ENCODE data around the gene MCOLN1. TPM values are rescaled to one million over a fixed set of nuclear protein-coding genes. Genes with fewer than 3 reads are reported as not detected.
A peak's percentile ranks its signal among the peaks of the same experiment; 100 is the strongest.

MCOLN1 gene
- total and polyA plus RNA-seq, 2 donors from 2014 or later: 24.0 to 25.7 TPM

DNA sequence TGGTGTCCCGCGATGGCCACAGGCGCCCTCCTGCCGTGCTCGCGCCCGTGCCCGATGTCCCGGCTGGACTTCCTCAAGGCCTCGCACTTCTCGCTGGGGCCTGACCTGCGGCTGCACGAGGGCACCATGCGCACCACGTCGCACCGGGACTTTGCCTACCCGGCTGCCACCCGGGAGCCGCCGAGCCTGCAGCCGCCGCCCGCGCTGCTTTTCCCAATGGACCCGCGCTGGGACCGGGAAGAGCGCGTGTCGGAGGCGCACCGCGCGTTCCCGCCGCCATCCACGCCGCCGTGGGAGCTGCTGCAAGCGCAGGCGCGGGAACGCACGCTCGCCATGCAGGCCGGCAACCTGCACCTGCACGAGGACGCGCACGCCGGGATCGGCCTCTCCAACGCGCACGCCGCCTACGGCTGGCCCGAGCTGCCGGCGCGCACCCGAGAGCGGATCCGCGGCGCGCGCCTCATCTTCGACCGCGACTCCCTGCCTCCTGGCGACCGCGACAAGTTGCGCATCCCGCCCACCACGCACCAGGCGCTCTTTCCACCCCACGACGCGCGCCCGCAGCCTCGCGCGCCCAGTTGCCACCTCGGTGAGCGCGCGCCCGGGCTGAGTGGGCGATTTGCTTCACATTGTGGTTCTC lies 21.5 kb upstream of the MCOLN1 start:
- H3K36me3 ChIP-seq (ENCODE audit: control insufficient read depth in 2 of 3, insufficient read depth in 3 of 3, low read length in 3 of 3): no peaks in the 10 kb centered on the region
- H3K27me3 ChIP-seq (ENCODE audit: control insufficient read depth, insufficient read depth, low read length): no peaks in the 10 kb centered on the region
- intact Hi-C loops (cut with DNase I): no loop called here
- H3K9me3 ChIP-seq (ENCODE audit: control insufficient read depth in 2 of 3, insufficient read depth in 1 of 3, low read length in 3 of 3): no peaks in the 10 kb centered on the region
- no peak overlapping the region for H3K27ac ChIP-seq (ENCODE audit: low read depth in 2 of 2, low read length in 2 of 2)
- H3K9ac ChIP-seq (ENCODE audit: low read length in 3 of 3): no peak overlapping the region
- H3K4me3 ChIP-seq (ENCODE audit: low read length in 3 of 3): peak overlapping the region in 2 of 3 donors; percentile 7 to 47
- TF ChIP-seq, protein P1, sequence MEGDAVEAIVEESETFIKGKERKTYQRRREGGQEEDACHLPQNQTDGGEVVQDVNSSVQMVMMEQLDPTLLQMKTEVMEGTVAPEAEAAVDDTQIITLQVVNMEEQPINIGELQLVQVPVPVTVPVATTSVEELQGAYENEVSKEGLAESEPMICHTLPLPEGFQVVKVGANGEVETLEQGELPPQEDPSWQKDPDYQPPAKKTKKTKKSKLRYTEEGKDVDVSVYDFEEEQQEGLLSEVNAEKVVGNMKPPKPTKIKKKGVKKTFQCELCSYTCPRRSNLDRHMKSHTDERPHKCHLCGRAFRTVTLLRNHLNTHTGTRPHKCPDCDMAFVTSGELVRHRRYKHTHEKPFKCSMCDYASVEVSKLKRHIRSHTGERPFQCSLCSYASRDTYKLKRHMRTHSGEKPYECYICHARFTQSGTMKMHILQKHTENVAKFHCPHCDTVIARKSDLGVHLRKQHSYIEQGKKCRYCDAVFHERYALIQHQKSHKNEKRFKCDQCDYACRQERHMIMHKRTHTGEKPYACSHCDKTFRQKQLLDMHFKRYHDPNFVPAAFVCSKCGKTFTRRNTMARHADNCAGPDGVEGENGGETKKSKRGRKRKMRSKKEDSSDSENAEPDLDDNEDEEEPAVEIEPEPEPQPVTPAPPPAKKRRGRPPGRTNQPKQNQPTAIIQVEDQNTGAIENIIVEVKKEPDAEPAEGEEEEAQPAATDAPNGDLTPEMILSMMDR (IDR thresholded peaks at IDR 0.05; ENCODE audit: borderline replicate concordance, extremely low read depth, insufficient read depth): no peak
- FAIRE-seq: no peak
- DNase-seq: peak; percentile 75 to 93 (median 90)
- H3K4me1 ChIP-seq (ENCODE audit: control insufficient read depth in 2 of 3, insufficient read depth in 2 of 3, low read depth in 1 of 3, low read length in 3 of 3): peaks cover 0 to 5% (median 4%) of the 10 kb centered on the region in 3 donors

DNA sequence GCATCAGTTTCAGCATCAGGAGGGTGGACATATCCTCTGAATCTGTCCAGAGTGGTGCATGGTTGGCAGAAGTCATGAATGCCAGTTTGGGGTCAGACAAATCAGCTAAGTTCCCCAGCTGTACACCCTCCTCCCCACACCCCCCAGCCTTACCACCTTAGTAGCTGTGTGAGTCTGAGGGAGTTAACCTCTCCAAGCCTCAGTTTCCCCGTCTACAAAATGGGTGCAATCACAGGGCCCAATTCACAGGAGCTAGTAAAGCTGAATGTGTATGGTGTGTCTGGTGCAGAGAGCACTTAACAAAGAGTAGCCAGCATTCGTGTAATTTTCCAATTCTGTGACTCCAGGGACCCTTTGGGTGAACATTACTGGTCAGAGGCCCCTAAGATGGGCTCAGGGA lies 19.9 kb upstream of the MCOLN1 start:
- FAIRE-seq: no peak

DNA sequence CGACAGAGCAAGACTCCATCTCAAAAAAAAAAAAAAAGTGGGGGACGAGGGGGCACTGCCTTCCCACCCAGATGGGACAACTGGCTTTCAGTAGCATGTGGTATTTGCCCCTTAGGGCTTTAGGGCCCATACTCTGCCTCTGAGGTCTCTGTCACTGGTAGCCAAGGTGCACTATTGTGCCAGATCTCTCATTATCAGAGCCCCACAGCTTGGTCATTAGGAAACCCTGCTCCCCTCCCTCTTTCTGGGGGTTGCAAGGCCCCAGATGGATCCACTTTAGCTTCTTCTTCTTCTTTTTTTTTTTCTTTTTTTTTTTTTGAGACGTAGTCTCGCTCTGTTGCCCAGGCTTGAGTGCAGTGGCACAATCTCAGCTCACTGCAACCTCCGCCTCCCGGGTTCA lies 17.7 kb upstream of the MCOLN1 start:
- no peaks in the 10 kb centered on the region for H3K9me3 ChIP-seq (ENCODE audit: control insufficient read depth in 2 of 3, insufficient read depth in 1 of 3, low read length in 3 of 3)
- no peak overlapping the region for H3K27ac ChIP-seq (ENCODE audit: low read depth in 2 of 2, low read length in 2 of 2)
- no peak overlapping the region for H3K4me3 ChIP-seq (ENCODE audit: low read length in 3 of 3)
- DNase-seq (no peak), FAIRE-seq (no peak)
- intact Hi-C loops (cut with DNase I): no loop called here
- no peak overlapping the region for H3K9ac ChIP-seq (ENCODE audit: low read length in 3 of 3)
- no peaks in the 10 kb centered on the region for H3K36me3 ChIP-seq (ENCODE audit: control insufficient read depth in 2 of 3, insufficient read depth in 3 of 3, low read length in 3 of 3)
- H3K27me3 ChIP-seq (ENCODE audit: control insufficient read depth, insufficient read depth, low read length): no peaks in the 10 kb centered on the region
- peaks cover 0 to 5% (median 4%) of the 10 kb centered on the region in 3 donors for H3K4me1 ChIP-seq (ENCODE audit: control insufficient read depth in 2 of 3, insufficient read depth in 2 of 3, low read depth in 1 of 3, low read length in 3 of 3)
- TF ChIP-seq, protein P1 (IDR thresholded peaks at IDR 0.05; ENCODE audit: borderline replicate concordance, extremely low read depth, insufficient read depth): no peak

More for the DNA sequence above, 19.9 kb upstream of the MCOLN1 start:
- TF ChIP-seq, protein P1 (IDR thresholded peaks at IDR 0.05; ENCODE audit: borderline replicate concordance, extremely low read depth, insufficient read depth): no peak
- no peak overlapping the region for H3K4me3 ChIP-seq (ENCODE audit: low read length in 3 of 3)
- intact Hi-C loops (cut with DNase I): no loop called here
- H3K27me3 ChIP-seq (ENCODE audit: control insufficient read depth, insufficient read depth, low read length): no peaks in the 10 kb centered on the region
- DNase-seq: no peak
- no peaks in the 10 kb centered on the region for H3K36me3 ChIP-seq (ENCODE audit: control insufficient read depth in 2 of 3, insufficient read depth in 3 of 3, low read length in 3 of 3)
- no peaks in the 10 kb centered on the region for H3K9me3 ChIP-seq (ENCODE audit: control insufficient read depth in 2 of 3, insufficient read depth in 1 of 3, low read length in 3 of 3)
- H3K9ac ChIP-seq (ENCODE audit: low read length in 3 of 3): no peak overlapping the region
- no peak overlapping the region for H3K27ac ChIP-seq (ENCODE audit: low read depth in 2 of 2, low read length in 2 of 2)
- peaks cover 0 to 5% (median 4%) of the 10 kb centered on the region in 3 donors for H3K4me1 ChIP-seq (ENCODE audit: control insufficient read depth in 2 of 3, insufficient read depth in 2 of 3, low read depth in 1 of 3, low read length in 3 of 3)
